GM18867 (cell line): ENCODE data around the gene CD63.
A peak's percentile ranks its signal among the peaks of the same experiment; 100 is the strongest.

Source experiments
- ATAC-seq: cut with Tn5 transposase; IDR thresholded peaks from one replicate; pipeline ENCODE4 v1.9.1; 2021; ENCODE audit warnings: mild to moderate bottlenecking, moderate library complexity; ENCODE audit not compliant: unreplicated experiment

The CD63 gene

GRCh38 chr12:55723516-55724225 is 5.1 kb downstream of the CD63 start:
- ATAC-seq = no peak

GRCh38 chr12:55722948-55723347 is 5.9 kb downstream of the CD63 start:
- ATAC-seq = no peak

GRCh38 chr12:55721601-55722213 is 7.1 kb downstream of the CD63 start:
- no peak for ATAC-seq

- no peak for ATAC-seq
Measured at GRCh38 chr12:55720894-55721444, 7.8 kb downstream of the CD63 start.

GRCh38 chr12:55720071-55720564 is 8.7 kb downstream of the CD63 start, which contains the start of gene RDH5:
RDH5 (plus strand) TSS chr12:55720393; CDS start chr12:55721185, 792 bp downstream.
- no peak for ATAC-seq

- no peak for ATAC-seq
Measured at GRCh38 chr12:55719371-55719770, 9.4 kb downstream of the CD63 start.

- no peak for ATAC-seq
Measured at GRCh38 chr12:55718624-55719275, 10.1 kb downstream of the CD63 start.

GRCh38 chr12:55718015-55718414 is 10.8 kb downstream of the CD63 start:
- ATAC-seq = no peak

- no peak for ATAC-seq
Measured at GRCh38 chr12:55717011-55718007, 11.5 kb downstream of the CD63 start.

- ATAC-seq = no peak
Measured at GRCh38 chr12:55716582-55716957, 12.2 kb downstream of the CD63 start.

- peak; percentile 90 for ATAC-seq
Measured at GRCh38 chr12:55715833-55716581, 12.8 kb downstream of the CD63 start, which contains the start of gene BLOC1S1. BLOC1S1 (plus strand) TSS chr12:55716046; CDS start chr12:55716052, 6 bp downstream.

- no peak for ATAC-seq
Measured at GRCh38 chr12:55715169-55715764, 13.5 kb downstream of the CD63 start.

GRCh38 chr12:55713721-55714120 is 15.1 kb downstream of the CD63 start:
- no peak for ATAC-seq

- ATAC-seq = no peak
Measured at GRCh38 chr12:55712700-55713415, 16.0 kb downstream of the CD63 start.

GRCh38 chr12:55711786-55712553 is 16.8 kb downstream of the CD63 start:
- ATAC-seq = no peak

- no peak for ATAC-seq
Measured at GRCh38 chr12:55708695-55709233, 20.0 kb downstream of the CD63 start.
